GM21390 (cell line): Measurements from ENCODE around the gene CCL7.

Experiments
- ATAC-seq: cut with Tn5 transposase; IDR thresholded peaks from one replicate; pipeline ENCODE4 v1.9.1; 2021; ENCODE audit not compliant: unreplicated experiment

The CCL7 gene

GRCh38 chr17:34285286-34285792, 15.3 kb downstream of the CCL7 start, which contains the start of gene CCL11:
Gene CCL11 (plus strand): TSS chr17:34285742. CDS start chr17:34285809, 67 bp downstream.
- no peak for ATAC-seq

- no peak for ATAC-seq
Observed at GRCh38 chr17:34287875-34288274, 17.9 kb downstream of the CCL7 start.

GRCh38 chr17:34290586-34290985, 20.6 kb downstream of the CCL7 start:
- no peak for ATAC-seq

- ATAC-seq, result no peak
Observed at GRCh38 chr17:34291721-34292348, 21.8 kb downstream of the CCL7 start.

- ATAC-seq, result no peak
Observed at GRCh38 chr17:34299027-34299426, 29.0 kb downstream of the CCL7 start.

- no peak for ATAC-seq
Observed at GRCh38 chr17:34299956-34300577, 30.0 kb downstream of the CCL7 start.

- ATAC-seq, result no peak
Observed at GRCh38 chr17:34300652-34301370, 30.8 kb downstream of the CCL7 start.

- no peak for ATAC-seq
Observed at GRCh38 chr17:34301986-34302385, 32.0 kb downstream of the CCL7 start.

GRCh38 chr17:34302636-34303035, 32.6 kb downstream of the CCL7 start:
- ATAC-seq, result no peak

- no peak for ATAC-seq
Observed at GRCh38 chr17:34303606-34304005, 33.6 kb downstream of the CCL7 start.

GRCh38 chr17:34305061-34305460, 35.0 kb downstream of the CCL7 start:
- ATAC-seq, result no peak

- no peak for ATAC-seq
Observed at GRCh38 chr17:34305606-34306005, 35.6 kb downstream of the CCL7 start.

- no peak for ATAC-seq
Observed at GRCh38 chr17:34306466-34306865, 36.4 kb downstream of the CCL7 start.

GRCh38 chr17:34307110-34307509, 37.1 kb downstream of the CCL7 start:
- no peak for ATAC-seq

- ATAC-seq, result no peak
Observed at GRCh38 chr17:34308371-34308770, 38.4 kb downstream of the CCL7 start.

GRCh38 chr17:34311291-34311690, 41.3 kb downstream of the CCL7 start:
- no peak for ATAC-seq

GRCh38 chr17:34312080-34312479, 42.1 kb downstream of the CCL7 start:
- no peak for ATAC-seq

- ATAC-seq, result no peak
Observed at GRCh38 chr17:34313164-34313563, 43.1 kb downstream of the CCL7 start.

GRCh38 chr17:34314279-34314678, 44.3 kb downstream of the CCL7 start:
- no peak for ATAC-seq

- no peak for ATAC-seq
Observed at GRCh38 chr17:34318474-34318873, 48.5 kb downstream of the CCL7 start.

GRCh38 chr17:34319039-34319483, 49.0 kb downstream of the CCL7 start, which contains the start of gene CCL8:
Gene CCL8 (plus strand): TSS chr17:34319435. CDS start chr17:34319502, 67 bp downstream.
- no peak for ATAC-seq
